Lower leg skin (tissue), 3 donors: ENCODE data around the gene SLC5A11.

Source experiments
- CTCF ChIP-seq, 3 donors: fragments of 450-650 bp; IDR thresholded peaks; one replicate each; pipeline ENCODE4 v1.5.1; 2016; ENCODE audit warnings: antibody characterized with exemption in 3 of 3, mild to moderate bottlenecking in 3 of 3, moderate library complexity in 2 of 3
- POLR2A ChIP-seq, 2 donors: fragments of 450-650 bp; IDR thresholded peaks; one replicate each; pipeline ENCODE4 v1.6.1; 2016 to 2017; ENCODE audit warnings: antibody characterized with exemption in 2 of 2, mild to moderate bottlenecking in 1 of 2, moderate library complexity in 1 of 2

GRCh38 chr16:24896439-24896838 is 50.7 kb downstream of the SLC5A11 start:
- TF ChIP-seq CTCF (IDR thresholded peaks at IDR 0.05) (no peak), POLR2A (IDR thresholded peaks at IDR 0.05) (no peak)
